HepG2 (cell line): ENCODE measurements around the gene BRD2. TPM values are rescaled to one million over a fixed set of nuclear protein-coding genes. Genes with fewer than 3 reads are reported as not detected.

Source experiments
- AGO2 ChIP-seq: fragments of 200-400 bp; formaldehyde crosslinking; optimal IDR thresholded peaks from 2 replicates; pipeline ENCODE3; 2017; ENCODE audit warnings: mild to moderate bottlenecking, low read depth, low read length, moderate library complexity
- AHR ChIP-seq: IDR thresholded peaks from 2 replicates; pipeline ENCODE4 v1.6.1; 2018; ENCODE audit warnings: missing genetic modification reagents, missing compliant biosample characterization
- BCLAF1 ChIP-seq: fragments of 450-650 bp; IDR thresholded peaks from 2 replicates; pipeline ENCODE4 v1.6.1; 2017; ENCODE audit warnings: mild to moderate bottlenecking
- GATAD2A ChIP-seq: IDR thresholded peaks from 2 replicates; pipeline ENCODE4 v1.6.1; 2016
- HOXA7 ChIP-seq: sonication (generic); formaldehyde crosslinking; IDR thresholded peaks from 2 replicates; pipeline ENCODE4 v1.8.1; 2022; ENCODE audit warnings: mild to moderate bottlenecking, missing genetic modification reagents, moderate library complexity
- MBD4 ChIP-seq: IDR thresholded peaks from 2 replicates; pipeline ENCODE4 v1.6.1; 2012; ENCODE audit warnings: low read length, inconsistent platforms, borderline replicate concordance
- NAIF1 ChIP-seq: sonication (generic); formaldehyde crosslinking; IDR thresholded peaks from 2 replicates; pipeline ENCODE4 v1.5.0; 2020; ENCODE audit warnings: mild to moderate bottlenecking, missing genetic modification reagents, borderline replicate concordance
- NFAT5 ChIP-seq: sonication (generic); formaldehyde crosslinking; IDR thresholded peaks from 2 replicates; pipeline ENCODE4 v1.4.0; 2020; ENCODE audit warnings: missing genetic modification reagents
- NR2F2 ChIP-seq: IDR thresholded peaks from 2 replicates; pipeline ENCODE4 v1.6.1; 2012; ENCODE audit warnings: low read depth, inconsistent platforms, borderline replicate concordance
- PAXIP1 ChIP-seq: sonication (generic); formaldehyde crosslinking; conservative IDR thresholded peaks from 2 replicates; pipeline ENCODE4 v1.4.0; 2020; ENCODE audit warnings: mild to moderate bottlenecking, missing genetic modification reagents, moderate library complexity
- POLR2G ChIP-seq: fragments of 200-400 bp; formaldehyde crosslinking; IDR thresholded peaks from 2 replicates; pipeline ENCODE4 v1.6.1; 2018; ENCODE audit warnings: mild to moderate bottlenecking, low read depth, low read length, moderate library complexity
- SNAI1 ChIP-seq: sonication (generic); formaldehyde crosslinking; IDR thresholded peaks from 2 replicates; pipeline ENCODE4 v1.5.0; 2020; ENCODE audit warnings: mild to moderate bottlenecking, missing genetic modification reagents, borderline replicate concordance
- TCF7L2 ChIP-seq: IDR thresholded peaks from 2 replicates; pipeline ENCODE4 v1.6.1; 2011; ENCODE audit warnings: mild to moderate bottlenecking, low read depth, low read length, moderate library complexity
- TEAD3 ChIP-seq: optimal IDR thresholded peaks from 2 replicates; pipeline ENCODE3; 2016; ENCODE audit warnings: borderline replicate concordance
- TOE1 ChIP-seq: sonication (generic); formaldehyde crosslinking; IDR thresholded peaks from 2 replicates; pipeline ENCODE4 v1.4.0; 2020; ENCODE audit warnings: mild to moderate bottlenecking, missing genetic modification reagents
- ZNF160 ChIP-seq: sonication (generic); formaldehyde crosslinking; IDR thresholded peaks from 2 replicates; pipeline ENCODE4 v1.8.0; 2022; ENCODE audit warnings: mild to moderate bottlenecking, inconsistent platforms, missing genetic modification reagents
- ZNF263 ChIP-seq: sonication (generic); formaldehyde crosslinking; IDR thresholded peaks from 2 replicates; pipeline ENCODE4 v1.4.0; 2020; ENCODE audit warnings: missing genetic modification reagents
- ZNF383 ChIP-seq: sonication (generic); formaldehyde crosslinking; IDR thresholded peaks from 2 replicates; pipeline ENCODE4 v1.4.0; 2020; ENCODE audit warnings: missing genetic modification reagents, mild to moderate bottlenecking, borderline replicate concordance
- ZNF589 ChIP-seq: sonication (generic); formaldehyde crosslinking; conservative IDR thresholded peaks from 2 replicates; pipeline ENCODE4 v1.8.0; 2022; ENCODE audit warnings: mild to moderate bottlenecking, moderate library complexity, missing genetic modification reagents
- polyA plus RNA-seq, 8 experiments: library from polyadenylated mRNA; depleted of rRNA in 3 of 8; stranded (reverse) in 7 of 8; unstranded in 1 of 8; fragments of >200 nt; fragmentation: Illumina TruSeq in 4 of 8; extraction: Trizol in 4 of 8; gene quantifications; 2 replicates each; pipeline versions ENCODE4 v1.2.1 to v1.2.3, GENCODE V29; 2011 to 2016; ENCODE audit warnings: low read depth in 4 of 8, missing spikeins in 1 of 8, mixed read lengths in 1 of 8; ENCODE audit not compliant: insufficient read depth in 1 of 8
- total RNA-seq, 5 experiments: library from RNA; depleted of rRNA; stranded (reverse); fragments of >200 nt; fragmentation: Illumina TruSeq; extraction: Trizol; gene quantifications; 2 replicates each; pipeline ENCODE4 v1.2.3, GENCODE V29; 2016; ENCODE audit warnings: low read depth in 1 of 5

BRD2 gene
- total and polyA plus RNA-seq, 2 of the 13 experiments (the other 11 are each of a cell fraction or from before 2014, with no cell fraction given) = 143 to 202 TPM

- no peak for TF ChIP-seq BCLAF1
- TF ChIP-seq MBD4 = no peak
- TF ChIP-seq TOE1 = no peak
- TF ChIP-seq PAXIP1 (CRISPR knock-in tag) = peak; percentile 65
- TF ChIP-seq ZNF263 (CRISPR knock-in tag) = peak; percentile 97
- no peak for TF ChIP-seq AHR (CRISPR knock-in tag)
- peak; percentile 8 for TF ChIP-seq POLR2G
- TF ChIP-seq AGO2 = peak; percentile 75
- no peak for TF ChIP-seq NAIF1 (CRISPR knock-in tag)
- no peak for TF ChIP-seq TCF7L2
- no peak for TF ChIP-seq ZNF383 (CRISPR knock-in tag)
- 0 out of 2 replicates have a peak, but pooled peaks have one; percentile 51 for TF ChIP-seq SNAI1 (CRISPR knock-in tag)
- TF ChIP-seq NR2F2 = no peak
- no peak for TF ChIP-seq HOXA7
- TF ChIP-seq NFAT5 (CRISPR knock-in tag) = no peak
- peak; percentile 50; the same call in 1 of the 2 replicates for TF ChIP-seq ZNF589
- no peak for TF ChIP-seq GATAD2A (CRISPR knock-in tag)
- TF ChIP-seq ZNF160 (CRISPR knock-in tag) = no peak
- TF ChIP-seq TEAD3 (CRISPR knock-in tag) = peak; percentile 33
These were observed 2.2 kb downstream of the BRD2 start (continued) for GRCh38 chr6:32970413-32971241.
